Dedifferentiated amniotic fluid mesenchymal stem cell (primary cell): Measurements from ENCODE around the gene MTNR1B.

Experiments
- DNase-seq: peaks from one replicate; pipeline ENCODE4 v3.0.0-alpha.2; 2016; ENCODE audit errors: extremely low spot score

MTNR1B gene

DNA sequence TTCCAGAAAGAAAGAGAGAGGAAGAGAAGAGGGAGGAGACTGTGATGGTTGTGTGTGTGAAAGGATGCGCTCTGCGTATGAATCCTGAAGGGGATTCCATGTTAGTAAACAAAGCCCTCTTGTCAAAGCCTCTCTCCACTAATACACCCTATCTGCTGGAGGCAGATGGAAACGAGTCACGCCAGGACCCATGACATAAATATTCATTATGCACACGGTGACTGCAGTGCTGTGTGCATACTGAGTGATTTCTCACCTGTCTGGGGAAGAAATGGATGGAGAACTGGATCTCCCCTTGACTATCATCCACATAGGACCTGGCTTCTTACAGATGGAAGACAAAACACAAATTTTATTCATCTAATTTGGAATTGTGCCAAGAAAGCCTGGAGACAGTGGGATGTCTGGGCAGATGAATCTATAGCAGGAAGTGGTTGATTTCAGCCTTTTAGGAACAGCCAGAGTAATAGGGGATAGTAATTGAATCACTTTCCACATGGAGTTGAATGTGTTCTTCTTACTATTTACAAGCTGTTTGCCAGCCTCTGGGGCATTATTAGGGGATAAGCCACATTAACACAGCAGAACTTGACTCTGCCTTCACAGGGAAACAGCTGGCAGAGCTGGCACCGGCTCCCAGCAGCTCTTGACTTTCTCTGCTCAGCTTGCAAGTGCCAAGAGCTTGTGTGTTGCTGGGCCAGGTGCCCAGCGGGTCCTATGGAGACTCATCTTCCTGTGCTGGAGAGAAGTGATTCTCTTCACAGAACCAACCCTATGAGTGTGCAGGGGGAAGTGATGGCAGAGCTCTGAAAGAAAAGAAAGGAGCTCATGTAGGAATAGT is 9.0 kb downstream of the MTNR1B start:
- no peak for DNase-seq

DNA sequence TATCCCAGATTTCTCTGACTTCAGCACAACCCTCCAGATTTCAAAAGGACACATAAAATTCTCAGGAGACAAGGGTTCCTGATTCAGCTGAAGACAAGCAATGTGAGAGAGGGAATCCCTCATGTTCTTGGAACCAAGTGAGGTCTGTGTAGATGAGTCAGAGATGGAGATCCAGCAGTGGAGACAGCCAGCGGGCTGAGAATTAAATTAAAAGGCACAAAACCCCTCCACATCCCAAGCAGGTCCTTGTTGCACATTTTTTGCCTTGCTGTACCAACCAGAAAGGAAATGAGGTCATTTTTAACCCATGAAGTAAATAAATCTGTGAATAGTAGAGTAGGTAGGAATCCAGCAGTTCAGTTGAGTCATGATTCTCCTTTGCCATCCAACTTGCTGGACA is 9.7 kb downstream of the MTNR1B start:
- DNase-seq = no peak

DNA sequence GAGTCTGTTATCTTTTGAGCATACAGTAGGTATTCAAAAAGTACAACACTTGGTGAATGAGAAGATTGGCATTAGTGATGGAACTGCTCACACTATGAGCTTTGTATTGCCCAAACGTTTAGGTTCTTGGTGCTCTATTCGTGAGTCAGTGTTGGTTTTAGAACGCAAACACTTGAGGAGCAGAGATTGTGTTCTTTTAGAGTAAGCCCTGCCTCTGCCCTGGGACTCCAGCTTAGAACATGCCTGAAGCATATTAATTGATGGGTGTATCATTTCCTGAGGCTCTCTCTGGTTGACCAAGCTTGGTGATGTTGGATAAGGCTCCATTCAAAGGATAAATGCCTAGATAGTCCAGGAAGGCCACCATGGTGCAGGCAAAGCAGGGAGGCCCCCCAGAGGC is 10.9 kb downstream of the MTNR1B start:
- DNase-seq = no peak

DNA sequence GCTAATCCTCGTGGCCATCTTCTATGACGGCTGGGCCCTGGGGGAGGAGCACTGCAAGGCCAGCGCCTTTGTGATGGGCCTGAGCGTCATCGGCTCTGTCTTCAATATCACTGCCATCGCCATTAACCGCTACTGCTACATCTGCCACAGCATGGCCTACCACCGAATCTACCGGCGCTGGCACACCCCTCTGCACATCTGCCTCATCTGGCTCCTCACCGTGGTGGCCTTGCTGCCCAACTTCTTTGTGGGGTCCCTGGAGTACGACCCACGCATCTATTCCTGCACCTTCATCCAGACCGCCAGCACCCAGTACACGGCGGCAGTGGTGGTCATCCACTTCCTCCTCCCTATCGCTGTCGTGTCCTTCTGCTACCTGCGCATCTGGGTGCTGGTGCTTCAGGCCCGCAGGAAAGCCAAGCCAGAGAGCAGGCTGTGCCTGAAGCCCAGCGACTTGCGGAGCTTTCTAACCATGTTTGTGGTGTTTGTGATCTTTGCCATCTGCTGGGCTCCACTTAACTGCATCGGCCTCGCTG is 12.1 kb downstream of the MTNR1B start:
- no peak for DNase-seq

DNA sequence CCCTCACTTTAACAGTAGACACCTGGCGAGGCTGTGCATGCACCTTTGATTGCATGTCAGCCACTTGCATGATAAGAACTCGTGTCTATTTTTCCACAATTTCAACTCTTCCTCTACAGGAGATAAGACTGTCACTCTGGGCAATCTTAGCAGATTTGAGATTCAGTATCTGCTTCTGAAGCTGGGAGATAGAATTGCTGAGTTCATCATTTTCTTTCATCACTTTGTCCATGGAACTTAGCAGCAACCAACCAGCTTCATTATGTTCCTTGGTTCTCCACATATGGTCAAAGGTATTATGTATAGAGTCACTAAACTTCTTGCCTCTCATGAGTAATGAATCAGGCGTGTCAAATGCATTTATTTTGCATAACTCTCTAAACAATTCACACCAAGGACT is 17.1 kb downstream of the MTNR1B start:
- DNase-seq = no peak

DNA sequence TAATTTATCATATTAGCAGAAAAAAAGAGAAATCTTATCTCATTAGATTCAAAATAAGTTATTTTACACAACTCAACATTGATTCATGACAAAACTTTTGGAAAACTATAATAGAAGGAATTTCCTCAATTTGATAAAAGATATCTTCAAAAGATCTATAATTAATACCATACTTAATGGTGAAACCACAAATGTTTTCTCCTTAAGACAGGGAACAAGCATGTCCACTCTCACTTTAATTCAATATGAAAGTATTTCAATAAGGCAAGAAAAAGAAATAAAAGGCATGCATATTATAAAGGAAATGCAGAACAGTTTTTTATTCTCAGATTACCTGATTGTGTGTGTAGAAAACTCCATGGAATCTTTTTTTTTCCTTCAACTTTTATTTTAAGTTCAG is 23.6 kb downstream of the MTNR1B start:
- no peak for DNase-seq

DNA sequence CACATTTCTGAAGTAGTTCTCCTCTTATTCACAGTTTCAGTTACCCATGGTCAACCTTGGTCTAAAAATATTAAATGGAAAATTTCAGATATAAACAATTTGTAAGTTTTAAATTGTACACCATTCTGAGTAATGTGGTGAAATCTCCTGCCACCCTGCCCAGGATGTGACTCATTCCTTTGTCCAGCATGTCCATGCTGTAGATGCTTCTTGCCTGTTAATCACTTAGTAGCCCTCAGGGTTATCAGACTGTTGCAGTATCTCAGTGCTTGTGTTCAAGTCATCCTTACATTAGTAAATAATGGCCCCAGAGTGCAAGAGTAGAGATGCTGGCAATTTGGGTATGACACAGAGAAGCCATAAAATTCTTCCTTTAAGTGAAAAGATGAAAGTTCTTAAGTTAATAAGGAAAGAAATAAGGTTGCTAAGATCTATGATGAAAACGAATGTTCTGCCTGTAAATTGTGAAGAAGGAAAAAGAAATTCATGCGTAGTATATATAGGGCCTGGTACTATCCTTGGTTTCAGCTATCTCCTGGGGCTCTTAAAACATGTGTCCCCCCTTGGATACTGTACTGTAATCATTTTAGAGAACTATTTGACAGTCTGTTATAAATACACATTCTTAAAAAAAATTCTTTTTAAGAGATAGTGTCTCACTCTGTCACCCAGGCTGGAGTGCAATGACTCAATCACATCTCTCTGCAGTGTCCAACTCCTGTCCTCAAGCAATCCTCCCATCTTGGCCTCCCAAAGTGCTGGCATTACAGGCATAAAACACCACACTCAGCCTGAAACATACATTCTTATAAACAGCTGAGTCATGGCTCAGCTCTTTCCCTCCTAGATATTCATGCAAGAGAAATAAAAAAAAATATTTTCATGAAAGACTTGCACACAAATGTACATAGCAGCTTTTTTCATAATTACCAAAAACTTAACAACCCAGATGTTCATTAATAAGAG is 31.3 kb downstream of the MTNR1B start:
- DNase-seq = peak; percentile 79

DNA sequence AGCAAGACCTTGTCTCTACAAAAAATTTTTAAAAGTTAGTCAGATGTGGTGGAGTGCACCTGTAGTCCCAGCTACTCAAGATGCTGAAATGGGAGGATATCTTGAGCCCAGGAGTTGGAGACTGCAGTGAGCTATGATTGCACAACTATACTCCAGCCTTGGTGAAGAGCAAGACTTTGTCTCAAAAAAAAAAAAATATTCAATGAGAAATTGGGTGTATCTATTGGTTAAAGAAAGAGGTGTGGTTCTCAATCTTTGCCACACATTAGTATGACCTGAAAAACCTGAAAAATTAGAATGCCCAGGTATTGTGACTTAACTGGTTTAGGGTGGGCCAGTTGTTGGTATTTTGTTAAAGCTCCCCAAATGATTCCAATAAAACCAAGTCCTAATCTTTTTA is 32.4 kb downstream of the MTNR1B start:
- DNase-seq = no peak

DNA sequence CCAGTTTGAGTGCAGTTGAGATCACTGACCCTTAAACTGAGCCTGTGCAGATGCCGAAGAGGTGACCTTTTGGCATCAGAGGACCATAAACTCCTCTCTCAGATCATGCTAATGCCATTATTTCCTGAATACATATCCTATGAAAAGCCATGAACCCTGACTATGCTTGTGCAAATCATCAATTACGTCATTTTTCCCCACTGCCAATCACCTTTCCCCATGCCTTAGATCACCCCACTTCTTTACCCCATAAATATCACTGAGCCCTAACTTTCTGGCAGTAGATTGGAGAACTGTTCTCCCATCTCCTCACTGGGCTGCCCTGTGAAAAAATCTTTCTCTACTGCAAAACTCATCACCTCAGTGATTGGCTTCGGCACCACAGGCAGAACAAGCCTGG is 32.9 kb downstream of the MTNR1B start:
- DNase-seq = no peak

DNA sequence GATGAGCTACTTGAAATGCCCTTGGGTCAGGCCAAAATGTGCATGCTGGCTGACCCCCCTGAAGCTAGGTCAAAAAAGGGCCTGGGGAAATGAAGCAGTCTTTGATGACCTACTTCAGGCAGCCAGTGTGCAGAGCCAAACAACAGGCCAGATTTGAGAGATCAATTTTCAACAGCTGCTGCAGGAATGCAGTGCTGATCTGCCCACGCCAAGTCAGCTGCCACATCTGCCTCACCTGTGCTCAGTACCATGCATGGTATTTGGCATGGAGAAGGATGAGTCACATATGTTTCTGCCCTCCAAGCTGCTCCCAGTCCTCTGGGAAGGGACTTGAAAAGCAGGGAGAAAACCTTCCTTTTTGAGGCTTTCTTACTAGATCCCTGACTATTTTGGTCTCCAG is 35.8 kb downstream of the MTNR1B start:
- no peak for DNase-seq

DNA sequence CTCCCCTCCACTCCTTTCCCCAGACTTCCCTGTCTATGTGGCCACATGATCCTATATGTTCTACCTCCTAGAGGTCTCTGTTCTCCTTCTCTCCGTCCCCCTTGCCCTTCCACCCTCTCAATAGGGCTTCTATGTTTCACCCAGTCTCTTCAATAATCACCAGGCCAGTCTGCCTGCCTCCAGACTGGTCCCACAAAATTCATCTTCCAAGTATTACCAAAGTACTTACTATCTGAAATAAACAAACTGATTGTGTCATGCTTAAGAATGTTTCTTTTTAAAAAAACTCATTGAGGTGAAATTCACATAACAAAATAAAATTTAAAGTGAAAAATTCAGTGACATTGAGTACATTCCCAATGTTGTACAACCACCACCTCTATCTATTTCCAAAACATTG is 44.2 kb downstream of the MTNR1B start:
- DNase-seq = no peak

DNA sequence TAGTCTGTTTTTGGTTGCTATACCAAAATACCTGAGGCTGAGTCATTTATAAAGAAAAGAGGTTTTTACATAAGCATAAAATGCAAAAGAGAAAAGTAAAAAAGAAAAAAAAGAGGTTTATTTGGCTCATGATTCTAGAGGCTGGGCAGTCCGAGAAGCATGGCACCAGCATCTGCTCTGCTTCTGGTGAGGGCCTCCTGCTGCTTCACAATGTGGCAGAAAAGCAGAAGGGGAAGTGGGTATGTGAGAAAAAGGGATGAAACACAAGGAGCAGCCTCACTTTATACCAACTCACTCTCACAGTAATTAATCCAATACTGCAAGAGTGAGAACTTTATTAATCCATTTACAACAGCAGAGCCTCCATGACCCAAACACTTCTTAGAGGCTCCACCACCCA is 47.1 kb downstream of the MTNR1B start:
- DNase-seq = no peak

DNA sequence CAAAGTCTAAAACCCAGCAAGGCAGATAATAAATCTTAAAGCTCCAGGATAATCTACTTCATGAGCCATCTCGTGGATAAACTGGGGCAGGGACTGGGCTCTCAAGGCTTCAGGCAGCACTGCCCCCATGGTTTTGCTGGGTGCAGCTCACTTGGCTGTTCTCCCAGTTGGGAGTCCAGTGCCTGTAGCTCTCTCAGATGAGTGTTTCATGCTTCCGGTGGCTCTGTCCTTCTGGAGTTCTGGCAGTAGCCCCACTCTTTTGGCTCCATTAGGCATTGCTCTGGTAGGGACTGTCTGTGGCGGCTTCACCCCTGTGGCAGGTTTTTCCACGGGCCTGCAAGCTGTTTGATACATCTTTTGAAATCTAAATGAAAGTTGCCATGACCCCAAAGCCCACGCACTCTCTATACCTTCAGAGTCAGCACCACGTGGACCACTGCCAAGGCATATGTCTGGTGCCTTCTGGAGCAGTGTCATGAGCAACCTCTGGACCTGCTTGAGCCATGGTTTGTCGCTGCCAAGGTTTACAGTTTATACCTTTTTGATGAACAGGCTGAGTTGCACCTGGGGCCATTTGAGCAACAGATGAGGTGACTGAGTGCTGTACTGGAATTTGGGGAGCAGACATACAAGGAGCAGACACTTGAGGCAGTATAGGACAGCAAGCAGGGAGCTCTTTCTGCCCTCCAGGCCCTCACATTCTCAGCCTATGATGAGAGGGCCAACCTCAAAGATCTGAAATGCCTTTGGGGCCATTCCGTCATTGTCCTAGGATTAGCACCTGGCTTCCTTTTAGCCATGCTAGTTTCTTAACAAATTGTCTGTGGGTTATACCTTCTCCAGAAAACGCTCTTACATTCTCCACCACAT is 48.6 kb downstream of the MTNR1B start:
- DNase-seq = no peak

DNA sequence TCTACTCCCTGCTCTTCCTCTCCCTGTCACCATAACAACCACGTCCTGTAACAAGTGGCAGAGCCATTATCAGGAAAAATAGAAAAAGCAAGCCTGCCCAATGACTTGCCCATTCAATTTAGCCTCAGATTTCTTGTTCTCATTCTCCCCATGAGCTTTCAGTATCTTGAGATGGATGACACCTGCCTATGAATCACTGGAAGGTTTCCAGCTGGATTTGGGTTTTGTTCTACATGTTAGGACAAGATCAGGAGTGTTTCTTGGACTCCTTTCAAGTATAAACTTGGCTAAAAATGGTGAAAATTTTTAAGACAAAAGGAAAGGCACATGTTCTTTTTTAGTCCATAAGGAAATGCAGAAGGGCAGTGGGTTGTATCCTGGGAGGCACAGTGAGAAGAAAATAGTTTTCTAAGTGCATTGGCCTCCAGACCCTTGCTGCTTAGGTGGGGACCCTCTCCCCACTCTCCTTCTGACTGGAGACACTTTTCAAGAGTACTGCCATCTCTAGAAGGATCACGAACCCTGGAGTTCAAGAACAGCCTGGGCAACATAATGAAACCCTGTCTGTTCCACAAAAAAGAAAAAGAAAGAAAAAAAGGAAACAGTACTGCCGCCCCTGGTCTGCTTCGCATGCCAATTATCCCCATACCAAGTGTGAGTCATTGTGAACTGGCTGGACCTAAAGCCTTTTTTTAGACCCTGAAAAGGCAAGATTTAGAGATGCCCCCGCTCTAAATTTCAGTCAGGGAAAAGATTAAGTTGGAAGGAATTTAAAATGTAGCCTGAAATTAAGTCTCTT is 51.0 kb downstream of the MTNR1B start:
- peak; percentile 67 for DNase-seq

DNA sequence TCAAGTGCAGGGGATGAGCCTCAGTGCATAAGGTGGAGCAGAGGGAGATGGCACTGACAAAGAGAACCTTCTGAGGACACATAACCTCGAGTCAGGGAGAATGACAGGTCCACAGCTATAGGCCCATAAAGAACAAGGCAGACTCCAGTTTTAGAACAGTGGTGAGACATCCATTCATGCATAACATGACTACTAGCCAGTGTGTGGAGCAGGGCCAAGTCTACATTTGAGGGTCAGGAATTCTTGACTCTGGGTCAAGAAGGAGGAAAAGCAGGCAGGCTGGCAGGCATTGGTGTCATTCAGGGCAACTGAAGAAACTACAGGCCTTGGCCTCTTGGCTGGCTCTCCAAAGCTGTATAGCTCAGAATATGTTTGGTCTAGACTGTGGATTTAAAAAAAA is 54.9 kb downstream of the MTNR1B start:
- no peak for DNase-seq

DNA sequence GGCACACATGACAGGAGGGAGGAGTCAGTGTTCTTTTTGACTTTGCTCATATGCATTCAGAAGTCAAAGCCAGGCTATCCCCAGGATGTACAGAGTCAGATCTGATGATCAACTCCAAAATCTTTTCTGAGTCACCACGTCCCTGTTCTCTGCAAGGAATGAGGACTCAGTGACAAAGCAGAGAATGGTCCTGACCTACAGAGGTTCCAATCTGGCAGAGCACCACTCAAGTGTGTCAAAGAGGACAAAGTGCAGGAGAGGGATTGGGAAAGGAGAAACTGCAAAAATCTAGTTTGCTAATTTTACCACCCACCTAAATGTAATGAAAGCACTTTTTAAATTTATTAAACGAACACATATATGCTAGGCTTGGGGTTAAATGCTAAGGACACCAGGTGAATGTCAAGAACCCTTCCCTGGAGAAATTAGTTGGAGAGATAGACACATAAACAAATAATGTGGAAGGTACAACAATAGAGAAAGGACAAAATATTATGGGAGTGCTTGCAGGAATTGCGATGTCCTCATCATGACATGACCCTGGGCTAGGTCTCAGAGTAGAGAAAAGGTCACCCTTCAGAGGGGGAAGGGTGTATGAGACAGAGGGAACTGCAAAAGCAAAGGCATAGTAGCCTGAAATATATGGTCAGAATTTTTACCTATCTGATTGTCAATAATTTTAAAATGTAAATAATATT is 56.3 kb downstream of the MTNR1B start:
- DNase-seq = no peak

DNA sequence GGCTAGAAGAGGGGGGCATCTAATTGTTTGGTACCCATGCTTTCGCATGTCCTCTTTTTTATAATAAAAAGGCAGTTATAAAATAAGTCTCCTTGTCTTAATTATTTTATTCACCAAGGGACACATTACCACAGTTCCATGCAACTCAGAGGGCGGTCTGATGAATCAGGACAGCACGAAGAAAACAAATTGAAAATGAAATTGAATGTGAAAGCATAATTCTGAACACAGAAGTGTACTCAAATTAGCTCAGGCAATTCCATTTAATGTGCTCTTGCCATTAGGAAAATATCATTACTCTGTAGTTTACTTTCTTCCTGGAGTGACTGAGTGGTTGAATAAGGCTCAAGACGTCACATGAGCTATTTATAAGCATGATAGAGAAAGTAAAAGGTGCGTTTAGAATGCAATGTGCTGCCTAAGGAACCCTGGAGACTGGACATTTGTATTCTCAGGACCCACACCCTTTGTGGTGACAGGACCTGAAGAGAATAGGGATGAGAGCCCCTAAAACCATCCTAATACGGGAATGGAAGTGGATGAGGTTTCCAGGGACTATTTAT is 59.6 kb downstream of the MTNR1B start:
- no peak for DNase-seq

DNA sequence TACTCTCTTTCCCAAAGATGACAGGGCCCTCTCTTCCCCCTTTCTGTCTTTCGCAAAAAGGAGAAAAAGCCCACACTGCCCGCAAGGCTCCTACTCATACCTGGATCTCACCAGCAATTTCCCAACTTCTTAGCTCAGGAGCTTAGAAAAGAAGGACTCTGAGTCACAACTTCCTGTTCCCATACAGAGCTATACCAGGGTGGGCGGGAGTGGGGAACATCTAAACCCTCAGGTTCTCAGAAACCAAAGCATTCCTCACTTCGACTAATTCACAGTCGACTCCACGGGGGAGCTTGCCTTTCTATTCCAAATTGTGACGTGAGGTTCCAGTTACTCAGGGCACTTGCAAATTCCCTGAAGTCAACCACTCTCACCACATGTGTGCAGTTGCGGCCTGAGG is 61.9 kb downstream of the MTNR1B start:
- DNase-seq = no peak
